Activated naive CD4-positive, alpha-beta T cell treated with anti-CD3 and anti-CD28 coated beads, Interleukin-2, amount 50 U/mL, for 16 hours (primary cell): ENCODE measurements around the gene CCDC85C.

Experiments
- DNase-seq: peaks from one replicate; pipeline ENCODE4 v3.0.0-alpha.2; 2020

The CCDC85C gene

DNA sequence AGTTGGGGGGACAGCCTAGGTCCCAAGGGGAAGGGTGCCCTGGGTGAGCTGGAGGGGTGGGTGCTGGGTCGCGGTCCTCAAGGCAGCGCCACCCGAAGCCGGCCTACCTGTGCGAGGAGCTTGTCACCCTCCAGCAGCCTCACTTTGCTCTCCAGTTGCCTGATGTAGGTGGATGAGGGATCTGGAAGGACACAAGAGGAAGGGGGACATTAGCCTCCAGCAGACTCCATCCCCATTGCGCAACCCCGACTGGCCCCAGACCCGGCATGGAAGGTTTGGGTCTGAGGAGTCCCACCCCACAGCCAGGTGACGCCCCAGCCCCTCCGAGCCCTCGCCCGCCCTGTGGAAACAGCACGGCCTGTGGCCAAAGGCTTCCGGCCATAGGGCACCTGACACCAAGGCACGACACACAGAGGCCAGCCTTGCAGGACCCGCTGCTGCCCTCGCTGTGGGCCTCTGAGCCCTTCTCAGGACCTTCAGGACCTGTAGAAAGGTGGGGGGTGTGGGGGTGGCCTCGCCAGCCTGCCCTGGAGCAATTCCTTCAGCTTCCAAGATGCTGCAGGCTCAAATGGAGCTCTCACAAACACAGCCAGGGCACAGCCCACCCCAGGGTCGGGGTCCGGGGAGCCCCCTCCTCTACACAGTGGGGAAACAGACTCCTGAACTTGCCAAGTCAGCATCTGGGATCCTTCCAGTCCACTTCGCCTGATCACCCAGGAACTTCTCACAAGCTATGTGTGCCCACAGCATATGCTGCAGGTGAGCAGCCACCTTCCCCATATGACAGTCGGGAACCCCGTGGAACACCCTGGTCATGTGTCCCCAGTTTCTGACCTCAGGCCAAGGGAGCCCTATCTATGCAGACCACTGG lies 67.9 kb downstream of the CCDC85C start:
- no peak for DNase-seq

DNA sequence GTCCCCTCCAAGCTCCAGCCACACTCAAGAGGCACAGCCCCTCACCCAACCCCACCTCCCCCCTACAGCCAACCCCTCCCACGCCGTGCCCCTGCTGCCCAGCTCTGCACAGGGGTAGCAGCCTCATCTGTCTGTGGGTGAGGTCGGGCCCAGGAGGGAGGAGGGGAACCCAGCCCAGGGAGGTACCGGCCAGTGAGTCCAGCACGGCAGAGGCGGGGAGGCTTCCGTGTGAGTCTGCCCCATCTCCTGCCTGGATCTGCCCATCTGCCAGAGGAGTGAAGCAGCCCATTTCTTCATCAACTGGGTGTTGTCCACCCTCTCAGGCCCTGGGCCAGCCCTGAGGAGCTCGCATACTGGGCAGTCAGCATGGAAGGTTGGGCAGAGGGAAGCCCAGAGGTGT lies 68.6 kb downstream of the CCDC85C start:
- no peak for DNase-seq

DNA sequence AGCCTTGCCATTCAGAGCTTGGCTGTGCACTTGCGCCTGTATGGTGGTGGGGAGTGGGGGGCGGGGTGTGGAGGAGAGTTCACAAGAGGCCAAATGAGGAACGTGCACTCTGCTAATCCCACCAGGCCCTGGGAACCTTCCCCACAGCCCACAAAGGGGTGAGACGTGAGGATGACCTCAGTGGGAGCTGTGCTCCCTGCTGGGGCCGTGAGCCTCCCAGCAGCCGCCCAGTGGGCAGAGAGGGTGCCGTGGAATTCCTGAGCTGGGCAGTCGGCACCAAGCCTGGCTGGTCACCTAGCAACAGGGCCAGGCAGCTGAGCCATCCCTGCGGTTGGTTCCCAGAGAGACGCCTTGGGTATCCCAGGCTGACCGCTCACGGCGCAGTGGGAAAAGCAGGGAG lies 69.1 kb downstream of the CCDC85C start:
- DNase-seq, result no peak

DNA sequence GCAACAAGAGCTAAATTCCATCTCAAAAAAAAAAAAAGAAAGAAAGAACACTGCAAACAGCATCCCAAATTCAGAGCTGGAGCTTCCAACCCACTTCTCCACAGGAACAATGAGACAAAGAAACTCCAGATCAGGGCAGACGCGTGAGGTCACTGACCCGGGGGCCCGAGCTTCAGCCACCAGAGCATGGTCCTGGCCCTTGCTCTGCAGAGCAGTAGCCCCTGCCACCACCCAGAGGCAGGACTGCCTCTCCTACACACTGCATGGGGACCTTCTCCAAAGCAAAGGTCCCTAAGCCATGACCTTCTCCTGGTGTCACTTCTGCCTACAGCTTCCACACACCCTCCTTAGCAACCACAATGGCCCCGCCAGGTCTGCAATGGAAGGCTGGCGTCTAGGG lies 69.7 kb downstream of the CCDC85C start:
- no peak for DNase-seq

DNA sequence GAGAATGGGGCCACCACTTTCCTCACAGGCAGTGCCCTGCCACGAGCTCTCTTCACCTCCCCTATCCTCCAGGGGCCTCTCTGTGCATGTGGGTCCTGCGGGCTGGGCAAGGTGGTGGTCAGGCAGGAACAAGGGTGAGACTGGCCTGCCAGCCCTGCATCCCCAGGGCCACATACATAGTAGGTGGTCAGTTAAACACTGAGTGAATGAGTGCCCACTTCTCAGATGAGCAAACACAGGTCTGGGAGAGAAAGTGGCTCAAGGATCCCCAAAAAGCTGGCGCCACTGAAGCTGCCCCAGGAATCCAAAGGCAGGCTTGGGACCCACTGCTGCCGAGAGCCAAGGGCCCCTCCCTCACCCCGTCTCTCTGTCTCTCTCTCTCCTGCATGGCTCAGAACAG lies 71.7 kb downstream of the CCDC85C start:
- no peak for DNase-seq

DNA sequence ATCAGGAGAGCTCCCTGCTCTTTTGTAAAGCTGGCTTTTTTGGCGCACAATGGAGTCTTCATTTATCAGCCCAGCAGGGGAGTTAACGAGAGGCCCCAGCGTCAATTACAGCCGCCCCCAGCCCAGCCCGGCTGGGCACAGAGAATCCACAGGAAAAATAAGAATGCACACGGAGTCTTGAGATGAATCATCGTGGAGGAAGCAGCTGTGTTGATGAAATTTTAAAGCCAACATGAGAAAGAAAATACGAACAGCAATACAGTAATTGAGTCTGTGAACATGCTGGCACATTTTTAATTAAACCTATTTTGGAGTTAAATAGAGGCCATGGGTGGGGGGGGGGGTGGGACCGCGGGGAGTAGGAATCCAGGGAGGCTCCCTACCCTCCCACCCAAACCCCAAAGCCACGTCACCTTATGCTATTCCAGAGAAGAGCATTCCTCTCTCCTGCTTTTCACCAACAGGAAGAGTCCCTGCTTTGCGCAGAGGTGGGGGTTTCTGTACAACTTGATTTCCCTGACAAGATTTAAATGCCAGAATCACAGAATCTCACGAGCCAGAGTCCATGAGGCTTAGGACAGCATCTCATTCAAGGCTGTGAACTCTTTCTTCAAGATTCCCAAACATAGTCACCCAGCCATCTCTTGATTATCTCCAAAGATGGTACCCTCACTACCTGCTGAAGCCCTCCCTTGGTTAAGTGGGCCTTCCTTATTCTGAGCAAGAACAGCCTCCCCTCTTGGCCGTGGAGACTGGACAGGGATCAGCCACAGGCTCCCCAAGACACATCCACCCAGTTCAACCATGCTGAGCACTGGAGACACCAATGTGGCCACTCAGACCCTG lies 72.5 kb downstream of the CCDC85C start:
- no peak for DNase-seq

DNA sequence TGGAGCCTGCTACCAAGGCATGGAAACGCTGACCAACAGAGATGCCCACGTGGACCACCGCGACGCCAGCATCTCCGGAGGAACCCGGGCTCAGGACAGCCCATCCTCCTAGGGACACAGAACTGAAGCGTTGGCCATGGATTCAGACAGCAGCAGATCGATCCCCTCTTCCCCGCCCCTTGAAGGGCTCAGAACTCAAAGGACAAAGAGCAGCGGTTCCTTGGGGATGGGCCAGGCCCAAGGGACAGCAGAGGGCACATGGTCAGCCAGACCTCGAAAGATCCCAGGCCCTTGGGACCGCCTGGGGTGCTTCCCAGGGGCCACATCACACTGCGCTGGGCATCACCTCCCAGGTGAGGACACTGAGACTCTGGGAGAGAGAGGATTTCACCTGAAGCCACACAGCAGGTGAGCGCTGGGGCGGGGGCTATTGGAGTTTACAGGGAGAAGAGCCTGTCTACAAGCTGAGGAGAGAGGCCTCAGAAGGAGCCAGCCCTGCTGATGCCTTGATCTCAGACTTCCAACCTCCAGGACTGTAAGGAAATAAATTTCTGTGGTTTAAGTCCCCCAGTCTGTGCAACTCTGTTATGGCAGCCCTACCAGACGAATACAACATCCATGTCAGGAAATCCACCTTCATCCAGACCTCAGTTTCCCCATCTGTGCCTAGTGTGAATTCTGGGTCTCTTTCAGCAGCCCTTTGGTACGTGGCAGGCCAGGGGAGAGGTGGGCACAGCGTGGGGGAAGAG lies 73.4 kb downstream of the CCDC85C start:
- DNase-seq, result no peak

DNA sequence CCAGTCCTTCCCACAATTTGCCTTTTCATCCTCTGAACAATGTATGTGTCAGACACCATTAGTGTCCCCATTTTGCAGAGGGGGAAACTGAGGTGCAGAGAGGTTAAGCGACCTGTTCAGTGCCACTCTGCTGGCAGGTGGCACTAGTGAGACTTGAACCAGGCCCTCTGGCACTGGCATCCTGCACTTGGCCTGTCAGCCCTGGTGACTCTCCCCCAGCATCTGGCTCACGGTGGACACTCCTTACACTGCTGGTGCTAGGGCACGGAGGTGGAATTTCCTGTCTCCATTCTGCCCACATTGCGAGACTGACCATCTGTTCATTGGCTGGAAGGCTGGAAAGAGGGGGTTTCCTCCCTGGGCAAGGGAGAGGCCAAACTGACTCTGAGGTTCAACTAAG lies 74.1 kb downstream of the CCDC85C start:
- DNase-seq, result no peak

DNA sequence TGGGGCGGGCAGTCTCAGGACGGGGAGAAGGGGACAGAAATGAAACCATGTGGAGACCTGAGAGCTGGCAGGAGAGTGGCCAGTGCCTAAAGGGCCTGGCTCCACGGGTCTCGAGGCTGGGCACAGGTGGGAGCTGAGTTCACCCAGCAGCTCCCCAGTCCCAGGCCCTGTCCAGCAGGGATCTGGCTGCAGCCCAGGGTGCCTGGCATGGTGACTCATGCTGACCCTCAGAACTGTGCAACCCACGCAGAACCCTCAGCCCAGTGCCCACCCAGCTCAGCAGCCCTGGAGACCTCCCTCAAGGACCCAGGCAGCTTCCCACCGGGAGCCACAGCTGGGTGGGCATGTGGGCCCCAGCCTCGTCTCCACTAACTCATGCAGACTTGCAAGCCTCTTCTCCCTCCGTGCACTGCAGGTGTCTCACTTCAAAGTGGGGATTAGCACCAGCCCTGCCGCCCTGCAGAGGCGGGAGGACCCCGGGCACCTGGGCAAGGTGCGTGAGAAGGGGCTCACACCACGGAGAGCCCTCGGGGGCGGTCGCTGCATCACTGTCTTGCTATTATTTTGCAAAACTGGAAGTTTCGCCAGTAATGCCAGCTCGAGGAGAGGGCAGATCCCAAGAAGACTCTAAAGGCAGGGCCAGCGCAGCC lies 76.5 kb downstream of the CCDC85C start:
- DNase-seq, result no peak

DNA sequence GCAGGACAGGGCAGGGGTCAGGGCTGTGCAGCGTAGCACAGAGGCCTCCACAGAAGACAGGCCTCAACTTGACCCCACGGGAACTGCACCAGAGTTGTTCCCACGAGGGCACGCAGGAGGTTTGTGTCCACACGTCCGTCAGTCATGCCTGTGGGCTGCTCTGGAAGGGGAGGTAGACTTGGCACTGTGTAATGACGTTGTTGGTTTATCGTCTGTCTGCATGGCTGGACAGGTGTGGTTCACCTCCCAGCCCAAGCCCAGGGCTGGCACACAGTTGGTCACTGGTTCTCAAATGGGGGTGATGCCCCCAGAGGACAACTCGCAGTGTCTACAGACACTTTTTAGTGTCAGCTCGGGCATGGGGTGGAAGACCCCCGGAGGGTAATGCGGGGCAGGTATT lies 77.0 kb downstream of the CCDC85C start:
- DNase-seq, result no peak

DNA sequence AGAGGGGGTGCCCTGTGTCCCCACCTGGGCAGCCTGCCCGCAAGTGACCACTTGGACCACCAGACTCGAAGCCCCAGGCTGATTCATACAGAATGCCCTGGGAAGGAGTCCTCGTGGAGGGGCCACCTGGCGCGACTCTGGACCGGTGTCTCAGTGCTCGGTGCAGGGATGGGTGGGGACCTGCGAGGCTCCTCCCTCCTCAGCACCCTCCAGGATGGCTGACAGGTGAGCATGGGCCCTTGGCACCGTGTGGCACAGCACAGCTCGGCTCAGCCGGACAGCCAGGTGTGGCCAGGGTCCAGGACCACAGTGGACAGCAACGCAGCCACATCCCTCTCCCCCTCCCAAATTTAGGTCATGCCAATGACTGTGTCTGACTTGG lies 78.3 kb downstream of the CCDC85C start:
- no peak for DNase-seq

DNA sequence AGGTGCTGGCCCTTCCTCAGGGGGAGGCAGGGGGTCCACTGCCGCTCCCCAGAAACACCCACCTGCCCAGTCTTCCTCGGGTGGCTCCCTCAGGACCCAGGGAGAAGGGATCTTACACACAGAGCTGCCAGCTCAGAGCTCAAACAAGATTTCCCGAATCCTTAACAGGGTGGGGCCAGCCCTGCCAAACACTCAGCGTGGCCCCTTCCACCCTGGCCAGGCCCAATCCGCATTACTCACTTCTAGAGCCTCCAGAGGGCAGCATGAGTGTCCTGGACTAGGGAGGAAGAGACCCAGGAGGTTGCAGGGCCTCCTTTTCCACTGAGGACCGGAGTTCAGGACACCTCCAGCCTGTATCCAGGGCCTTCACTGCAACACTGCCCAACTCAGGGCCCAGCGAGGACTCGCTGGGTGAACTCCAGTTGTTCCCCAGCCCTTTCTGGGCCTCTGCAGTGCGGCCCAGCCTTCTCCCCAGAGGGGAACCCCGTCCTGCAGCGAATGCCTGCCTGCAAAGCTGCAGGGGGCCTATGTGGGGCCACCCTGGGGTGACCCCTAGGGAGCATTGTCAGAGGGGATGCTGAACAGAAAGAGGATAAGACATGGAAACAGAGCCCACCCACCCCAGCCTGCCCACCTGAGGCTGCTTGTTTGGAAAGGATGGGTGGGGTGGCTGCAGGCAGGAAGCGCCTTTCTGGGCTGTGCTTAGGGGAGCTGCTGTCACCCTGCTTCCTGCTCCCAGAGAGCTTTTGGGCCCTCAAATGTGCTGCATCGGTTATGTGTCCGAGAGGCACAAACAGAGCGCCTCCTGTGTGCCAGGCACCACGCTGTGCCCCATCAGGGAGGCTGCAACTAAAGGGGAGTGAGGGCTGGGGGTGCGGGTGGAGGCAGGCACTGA lies 79.0 kb downstream of the CCDC85C start:
- DNase-seq, result no peak

DNA sequence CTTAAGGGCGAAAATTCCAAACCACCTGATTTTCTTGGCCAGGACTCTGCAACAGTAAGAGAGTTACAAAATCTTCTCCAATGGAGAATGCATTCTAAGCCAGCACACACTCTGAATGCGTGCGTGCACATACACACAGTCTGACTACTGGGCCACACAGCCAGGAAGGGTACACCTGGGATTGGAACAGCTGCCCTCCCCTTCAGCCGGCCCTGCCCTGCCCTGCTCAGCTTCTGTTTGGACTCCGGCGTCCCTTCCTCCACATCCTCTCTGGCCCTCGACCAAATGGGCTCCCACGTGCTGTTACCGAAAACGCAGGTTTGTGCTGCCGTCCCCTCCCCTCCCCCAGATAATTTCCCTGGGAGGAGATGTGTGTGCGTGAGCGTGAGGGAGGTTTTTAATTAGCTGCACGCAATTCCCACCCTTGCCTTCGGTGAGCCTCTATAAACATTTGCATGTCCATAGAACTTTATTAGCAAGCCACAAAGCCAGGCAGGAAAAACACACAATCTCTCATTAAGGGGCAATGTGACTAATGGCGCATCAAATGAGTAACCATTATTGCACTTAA lies 79.8 kb downstream of the CCDC85C start:
- DNase-seq, result no peak

DNA sequence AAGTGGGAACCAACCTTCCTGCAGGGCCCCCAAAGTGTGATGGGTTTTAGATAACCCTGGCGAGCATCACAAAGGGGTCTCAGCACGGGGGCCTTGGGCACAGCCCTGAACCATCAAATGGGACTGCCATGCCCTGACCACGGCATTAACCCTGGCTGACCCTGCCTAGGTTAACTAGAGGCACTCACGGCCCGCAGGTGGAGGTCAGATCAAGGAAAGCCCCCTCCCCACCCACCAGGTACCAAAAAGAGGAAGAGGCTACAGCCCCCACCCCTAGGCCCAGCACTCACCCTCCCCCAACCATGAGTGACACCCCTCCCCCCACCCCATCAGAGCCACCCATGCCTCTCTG lies 80.3 kb downstream of the CCDC85C start:
- no peak for DNase-seq

DNA sequence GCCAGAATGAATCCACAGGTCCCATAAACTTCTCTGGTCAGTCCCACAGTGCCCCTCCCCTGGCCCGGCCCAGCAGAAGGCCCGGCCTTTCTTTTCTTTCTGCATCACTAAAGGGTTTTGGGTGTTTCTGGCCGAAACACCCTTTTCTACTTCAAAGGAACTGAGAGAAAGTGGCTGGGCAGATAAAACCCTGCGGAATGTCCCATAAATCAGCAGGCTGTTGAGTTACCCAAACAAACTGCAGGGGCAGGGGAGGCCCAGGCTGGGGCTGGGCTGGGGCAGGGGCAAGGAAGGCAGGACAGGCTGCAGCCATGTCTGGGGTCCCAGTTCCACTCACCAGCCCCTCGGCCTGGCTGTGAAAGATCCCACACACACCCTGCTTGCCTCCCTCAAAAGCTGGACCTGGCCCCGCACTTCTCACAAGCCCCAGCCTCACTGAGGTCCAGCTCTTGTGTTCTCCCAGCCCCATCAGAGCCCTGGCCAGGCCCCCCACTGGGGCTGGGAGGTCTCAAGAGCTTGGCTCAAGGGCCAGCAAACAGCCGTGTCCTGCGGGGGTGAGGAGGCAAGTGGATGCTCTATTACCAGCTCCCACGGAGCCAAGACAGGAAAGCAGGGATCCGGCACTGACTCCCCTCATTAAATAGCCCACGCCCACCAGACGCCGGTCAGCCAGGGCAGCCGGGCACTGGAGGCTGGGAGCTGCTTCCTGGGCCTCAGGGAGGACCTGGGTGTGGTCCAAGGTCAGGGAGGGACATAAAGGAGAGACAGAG lies 80.9 kb downstream of the CCDC85C start:
- no peak for DNase-seq

DNA sequence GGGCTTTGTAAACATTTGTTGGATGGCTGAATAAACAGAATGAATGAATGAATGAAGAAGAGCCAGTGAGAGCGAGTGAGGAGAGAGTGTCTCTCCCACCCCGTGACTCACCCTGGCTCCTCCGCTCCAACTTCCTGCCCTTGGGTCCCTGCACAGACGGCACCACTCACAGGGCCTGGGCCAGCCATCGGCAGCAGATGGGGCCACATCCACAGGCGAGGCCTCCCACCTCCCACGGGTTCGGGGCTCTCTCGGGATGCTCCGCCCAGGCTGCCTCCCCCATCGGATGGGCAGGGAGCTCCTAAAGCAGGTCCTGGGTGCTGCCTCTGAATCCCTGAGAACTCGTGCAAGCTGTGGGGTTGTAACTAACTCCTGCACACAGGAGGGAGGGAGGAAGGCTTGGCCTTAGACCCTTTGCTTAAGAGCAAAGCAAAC lies 81.5 kb downstream of the CCDC85C start:
- DNase-seq, result no peak

DNA sequence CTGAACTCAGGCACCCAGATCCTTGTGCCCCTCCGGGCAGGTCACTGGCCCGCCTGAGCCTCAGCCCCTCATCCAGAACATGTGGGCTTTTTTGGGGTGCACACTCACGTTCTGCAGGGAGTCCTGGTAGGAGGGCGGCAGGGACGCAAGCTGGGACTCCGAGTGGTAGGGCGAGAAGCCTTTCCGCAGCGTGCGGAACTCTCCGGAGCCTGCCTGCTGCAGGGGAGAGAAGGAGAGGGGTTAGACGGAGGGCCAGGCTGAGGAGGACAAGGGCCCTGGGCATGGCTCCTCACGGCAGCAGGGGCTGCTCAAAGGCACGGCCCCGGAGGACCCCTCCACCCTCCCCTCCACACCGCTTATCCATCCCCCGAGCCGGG lies 82.0 kb downstream of the CCDC85C start:
- no peak for DNase-seq

DNA sequence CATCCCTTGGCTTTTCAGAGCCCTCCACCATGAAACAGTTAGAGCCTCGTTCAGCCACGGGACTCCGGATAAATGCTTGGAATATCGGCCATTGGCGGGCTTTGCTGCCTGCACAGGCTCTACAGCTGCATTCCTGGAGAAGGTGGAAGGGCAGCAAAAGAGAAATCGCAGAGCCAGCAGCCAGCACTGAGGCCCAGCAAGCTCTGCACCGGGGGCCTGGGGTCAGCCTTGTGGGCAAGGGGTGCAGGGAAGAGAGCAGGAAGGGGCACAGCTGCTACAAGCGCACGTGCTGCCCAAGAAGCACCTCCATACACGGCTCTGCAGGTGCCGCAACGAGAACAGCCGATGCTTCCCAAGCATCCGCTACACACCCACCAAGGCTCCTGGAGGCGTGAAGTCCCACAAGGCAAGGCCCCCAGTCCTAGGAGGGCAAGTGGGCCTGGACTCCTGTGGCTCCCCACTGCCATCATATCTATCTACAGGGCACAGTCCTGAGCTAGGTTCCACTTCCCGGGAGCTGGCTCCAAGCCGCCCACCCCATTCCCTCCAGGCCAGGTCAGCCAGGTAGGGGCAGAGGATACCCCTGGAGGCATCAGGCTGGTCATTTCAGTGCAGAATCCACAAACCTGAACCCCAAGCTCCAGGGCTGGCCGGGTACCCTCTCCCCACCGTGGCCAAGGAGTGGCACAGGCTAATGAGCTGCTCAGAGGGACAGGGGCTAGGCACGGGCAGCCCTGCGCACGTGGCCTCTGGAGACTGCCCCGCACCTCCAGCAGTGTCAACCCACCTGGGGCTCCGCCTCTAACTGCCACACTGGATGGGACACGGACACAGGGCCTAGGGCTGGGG lies 82.6 kb downstream of the CCDC85C start:
- DNase-seq, result no peak

DNA sequence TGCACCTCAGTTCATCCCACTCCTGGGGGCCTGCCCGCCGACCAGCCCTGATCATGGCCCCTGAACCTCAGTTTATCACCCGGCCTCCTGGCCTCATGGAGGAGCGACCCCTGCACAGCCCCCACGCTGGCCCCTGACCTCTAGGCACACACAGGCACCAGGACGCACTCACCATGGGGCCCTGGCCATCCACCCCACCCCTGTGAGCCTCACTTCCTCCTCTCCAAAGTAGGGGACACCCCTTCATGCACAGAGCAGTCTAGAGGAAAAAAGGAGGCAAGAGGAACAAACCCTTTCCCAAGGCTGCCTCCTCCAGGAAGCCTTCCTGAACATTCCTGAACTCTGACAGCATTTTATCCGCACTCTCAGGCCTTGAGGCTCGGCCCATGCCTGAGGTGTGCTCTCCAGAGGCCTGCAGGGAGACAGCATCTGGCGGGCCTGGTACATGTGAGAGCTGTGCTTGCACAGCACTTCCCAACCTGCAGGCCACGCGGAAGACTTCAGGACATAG lies 83.4 kb downstream of the CCDC85C start:
- DNase-seq, result no peak
